HepG2 (cell line): ENCODE results near the gene CD2AP. TPM values are rescaled to one million over a fixed set of nuclear protein-coding genes. Genes with fewer than 3 reads are reported as not detected.

Experiments
- BCL6 ChIP-seq: IDR thresholded peaks from 2 replicates; pipeline ENCODE4 v1.6.1; 2016; ENCODE audit warnings: missing genetic modification reagents, missing compliant biosample characterization
- CREM ChIP-seq, 2 experiments: sonication (generic) in 1 of 2; formaldehyde crosslinking in 1 of 2; IDR thresholded peaks; 2 replicates each; pipeline versions ENCODE4 v1.4.0 to v1.6.1; 2016 to 2020; ENCODE audit warnings: antibody characterized with exemption in 1 of 2, mild to moderate bottlenecking in 1 of 2, missing genetic modification reagents in 1 of 2
- EP300 ChIP-seq, 3 experiments: sonication (generic) in 1 of 3; formaldehyde crosslinking in 1 of 3; IDR thresholded peaks; 2 replicates each; pipeline versions ENCODE4 v1.5.1 to v1.6.1; 2011 to 2020; ENCODE audit warnings: low read depth in 2 of 3, low read length in 2 of 3, borderline replicate concordance in 1 of 3, improper control_type of control experiment in 1 of 3, mild to moderate bottlenecking in 1 of 3, missing genetic modification reagents in 1 of 3, moderate library complexity in 1 of 3
- FOXK1 ChIP-seq: sonication (generic); formaldehyde crosslinking; IDR thresholded peaks from 2 replicates; pipeline ENCODE4 v1.4.0; 2020; ENCODE audit warnings: low read depth, missing genetic modification reagents, borderline replicate concordance
- GATAD2A ChIP-seq: IDR thresholded peaks from 2 replicates; pipeline ENCODE4 v1.6.1; 2016
- HDAC1 ChIP-seq: sonication (generic); formaldehyde crosslinking; IDR thresholded peaks from 2 replicates; pipeline ENCODE4 v1.5.1; 2020; ENCODE audit warnings: mild to moderate bottlenecking, missing genetic modification reagents
- HMG20A ChIP-seq: IDR thresholded peaks from 2 replicates; pipeline ENCODE4 v1.6.1; 2016; ENCODE audit warnings: borderline replicate concordance
- HMGA1 ChIP-seq: sonication (generic); formaldehyde crosslinking; conservative IDR thresholded peaks from 2 replicates; pipeline ENCODE4 v1.4.0; 2020; ENCODE audit warnings: missing genetic modification reagents
- IRF2 ChIP-seq: IDR thresholded peaks from 2 replicates; pipeline ENCODE4 v1.6.1; 2018; ENCODE audit warnings: missing genetic modification reagents, missing compliant biosample characterization
- KDM1A ChIP-seq: IDR thresholded peaks from 2 replicates; pipeline ENCODE4 v1.6.1; 2016; ENCODE audit warnings: missing compliant biosample characterization
- MBD4 ChIP-seq: IDR thresholded peaks from 2 replicates; pipeline ENCODE4 v1.6.1; 2012; ENCODE audit warnings: low read length, inconsistent platforms, borderline replicate concordance
- NFRKB ChIP-seq: fragments of 450-650 bp; IDR thresholded peaks from 2 replicates; pipeline ENCODE4 v1.6.1; 2017
- RCOR2 ChIP-seq: IDR thresholded peaks from 2 replicates; pipeline ENCODE4 v1.6.1; 2016; ENCODE audit warnings: missing biosample characterization, missing genetic modification reagents
- RXRB ChIP-seq: IDR thresholded peaks from 2 replicates; pipeline ENCODE4 v1.6.1; 2016; ENCODE audit warnings: borderline replicate concordance, missing genetic modification reagents, missing compliant biosample characterization
- SAP130 ChIP-seq: IDR thresholded peaks from 2 replicates; pipeline ENCODE4 v1.6.1; 2016; ENCODE audit warnings: low read depth
- YEATS4 ChIP-seq: sonication (generic); formaldehyde crosslinking; IDR thresholded peaks from 2 replicates; pipeline ENCODE4 v1.4.0; 2020; ENCODE audit warnings: missing genetic modification reagents, borderline replicate concordance
- ZBTB2 ChIP-seq: sonication (generic); formaldehyde crosslinking; IDR thresholded peaks from 2 replicates; pipeline ENCODE4 v1.8.0; 2022; ENCODE audit warnings: low read depth, missing genetic modification reagents
- ZNF609 ChIP-seq: sonication (generic); formaldehyde crosslinking; IDR thresholded peaks from 2 replicates; pipeline ENCODE4 v1.4.0; 2020; ENCODE audit warnings: mild to moderate bottlenecking, missing genetic modification reagents, borderline replicate concordance
- ZNF761 ChIP-seq: sonication (generic); formaldehyde crosslinking; conservative IDR thresholded peaks from 2 replicates; pipeline ENCODE4 v1.4.0; 2020; ENCODE audit warnings: mild to moderate bottlenecking, missing genetic modification reagents
- ZNF792 ChIP-seq: IDR thresholded peaks from 2 replicates; pipeline ENCODE4 v1.6.1; 2016
- ZSCAN20 ChIP-seq: sonication (generic); formaldehyde crosslinking; IDR thresholded peaks from 2 replicates; pipeline ENCODE4 v1.4.0; 2020; ENCODE audit warnings: missing genetic modification reagents, mild to moderate bottlenecking, borderline replicate concordance
- ZSCAN29 ChIP-seq: sonication (generic); formaldehyde crosslinking; conservative IDR thresholded peaks from 2 replicates; pipeline ENCODE4 v1.4.0; 2020; ENCODE audit warnings: mild to moderate bottlenecking, missing genetic modification reagents
- polyA plus RNA-seq, 8 experiments: library from polyadenylated mRNA; depleted of rRNA in 3 of 8; stranded (reverse) in 7 of 8; unstranded in 1 of 8; fragments of >200 nt; fragmentation: Illumina TruSeq in 4 of 8; extraction: Trizol in 4 of 8; gene quantifications; 2 replicates each; pipeline versions ENCODE4 v1.2.1 to v1.2.3, GENCODE V29; 2011 to 2016; ENCODE audit warnings: low read depth in 4 of 8, missing spikeins in 1 of 8, mixed read lengths in 1 of 8; ENCODE audit not compliant: insufficient read depth in 1 of 8
- total RNA-seq, 5 experiments: library from RNA; depleted of rRNA; stranded (reverse); fragments of >200 nt; fragmentation: Illumina TruSeq; extraction: Trizol; gene quantifications; 2 replicates each; pipeline ENCODE4 v1.2.3, GENCODE V29; 2016; ENCODE audit warnings: low read depth in 1 of 5
- TF ChIP-seq, protein P1 (sequence below): sonication (generic); formaldehyde crosslinking; conservative IDR thresholded peaks from 2 replicates; pipeline ENCODE4 v1.4.0; 2020; ENCODE audit warnings: missing genetic modification reagents

CD2AP gene
- total and polyA plus RNA-seq, 2 of the 13 experiments (the other 11 are each of a cell fraction or from before 2014, with no cell fraction given): 8.6 to 31.9 TPM

GRCh38 chr6:47519279-47519678 lies 41.7 kb downstream of the CD2AP start (continued):
- TF ChIP-seq ZSCAN29 (CRISPR knock-in tag) (peak; percentile 58; the same call in 1 of the 2 replicates), KDM1A (0 out of 2 replicates have a peak, but pooled peaks have one; percentile 44), SAP130 (CRISPR knock-in tag) (peak; percentile 58), EP300 (IDR thresholded peaks at IDR 0.05; ENCODE audit: low read depth in 2 of 2, low read length in 2 of 2) (peak in 1 of 2 experiments; percentile 41; a peak in 1 of 4 replicates), EP300 (CRISPR knock-in tag; IDR thresholded peaks at IDR 0.05; ENCODE audit: borderline replicate concordance) (no peak), FOXK1 (no peak), ZSCAN20 (CRISPR knock-in tag) (peak; percentile 97), ZNF792 (peak; percentile 35; the same call in 1 of the 2 replicates), HMG20A (CRISPR knock-in tag) (peak; percentile 42; the same call in 1 of the 2 replicates), GATAD2A (CRISPR knock-in tag) (peak; percentile 67), ZBTB2 (CRISPR knock-in tag) (no peak), NFRKB (no peak), BCL6 (CRISPR knock-in tag) (peak; percentile 75), HDAC1 (CRISPR knock-in tag) (peak; percentile 29; the same call in 1 of the 2 replicates), RXRB (peak; percentile 9; the same call in 1 of the 2 replicates), MBD4 (peak; percentile 34; the same call in 1 of the 2 replicates), YEATS4 (CRISPR knock-in tag) (no peak), ZNF609 (CRISPR knock-in tag) (0 out of 2 replicates have a peak, but pooled peaks have one; percentile 30), IRF2 (CRISPR knock-in tag) (0 out of 2 replicates have a peak, but pooled peaks have one; percentile 20), CREM (IDR thresholded peaks at IDR 0.05) (peak; percentile 39; the same call in 1 of the 2 replicates), CREM (CRISPR knock-in tag; IDR thresholded peaks at IDR 0.05) (no peak), RCOR2 (peak; percentile 77), HMGA1 (CRISPR knock-in tag) (no peak), ZNF761 (CRISPR knock-in tag) (0 out of 2 replicates have a peak, but pooled peaks have one; percentile 30)
- TF ChIP-seq, protein P1, sequence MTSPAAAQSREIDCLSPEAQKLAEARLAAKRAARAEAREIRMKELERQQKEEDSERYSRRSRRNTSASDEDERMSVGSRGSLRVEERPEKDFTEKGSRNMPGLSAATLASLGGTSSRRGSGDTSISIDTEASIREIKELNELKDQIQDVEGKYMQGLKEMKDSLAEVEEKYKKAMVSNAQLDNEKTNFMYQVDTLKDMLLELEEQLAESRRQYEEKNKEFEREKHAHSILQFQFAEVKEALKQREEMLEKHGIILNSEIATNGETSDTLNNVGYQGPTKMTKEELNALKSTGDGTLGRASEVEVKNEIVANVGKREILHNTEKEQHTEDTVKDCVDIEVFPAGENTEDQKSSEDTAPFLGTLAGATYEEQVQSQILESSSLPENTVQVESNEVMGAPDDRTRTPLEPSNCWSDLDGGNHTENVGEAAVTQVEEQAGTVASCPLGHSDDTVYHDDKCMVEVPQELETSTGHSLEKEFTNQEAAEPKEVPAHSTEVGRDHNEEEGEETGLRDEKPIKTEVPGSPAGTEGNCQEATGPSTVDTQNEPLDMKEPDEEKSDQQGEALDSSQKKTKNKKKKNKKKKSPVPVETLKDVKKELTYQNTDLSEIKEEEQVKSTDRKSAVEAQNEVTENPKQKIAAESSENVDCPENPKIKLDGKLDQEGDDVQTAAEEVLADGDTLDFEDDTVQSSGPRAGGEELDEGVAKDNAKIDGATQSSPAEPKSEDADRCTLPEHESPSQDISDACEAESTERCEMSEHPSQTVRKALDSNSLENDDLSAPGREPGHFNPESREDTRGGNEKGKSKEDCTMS (CRISPR knock-in tag): no peak
